K562 (cell line): ENCODE data around the gene CDK11B. TPM values are rescaled to one million over a fixed set of nuclear protein-coding genes. Genes with fewer than 3 reads are reported as not detected.

Source experiments
- ATAC-seq: fragments of 200-7000 bp; cut with Tn5 transposase; 3 replicates; pipeline ENCODE4 v1.9.1; 2020; ENCODE audit warnings: moderate library complexity
- BruUV-seq: library from RNA; stranded (reverse); fragments of 400-500 nt; replicated peaks from 2 replicates; lab custom pipeline; 2021; lab: Mats Ljungman, UMichigan
- CTCF ChIA-PET: fragments of 300-600 bp; formaldehyde crosslinking; extraction: SDS; loops from one replicate; lab custom pipeline; 2021; ENCODE audit warnings: low intra/inter-chr PET ratio; lab: Yijun Ruan, JAX
- POLR2A ChIA-PET: fragments of 300-600, 350-650 bp; sonication (Branson Sonifier 250); formaldehyde crosslinking; extraction: SDS; loops from one replicate; lab custom pipeline; 2021; ENCODE audit warnings: antibody characterized with exemption, inconsistent platforms; lab: Yijun Ruan, JAX
- DNase-seq, 4 experiments: peaks; one replicate each; pipeline versions ENCODE4 v3.0.0 to v3.0.0-alpha.2; 2011 to 2018; ENCODE audit warnings: low spot score in 3 of 4, mixed read lengths in 3 of 4; ENCODE audit errors: extremely low read depth in 1 of 4
- FAIRE-seq: peaks from 2 replicates; lab custom pipeline; 2011; peaks lifted over from hg19 to GRCh38; lab: Jason Lieb, UNC
- H2AFZ ChIP-seq: 2 replicates; pipeline ENCODE4 v1.6.0; 2011; ENCODE audit warnings: low read depth, low read length, control low read depth, inconsistent platforms
- H3K27ac ChIP-seq: fragments of 200-600 bp; 3 replicates; pipeline ENCODE4 v1.8.0; 2011; ENCODE audit warnings: low read depth, mild to moderate bottlenecking, control low read depth, inconsistent platforms, low read length, moderate library complexity, mixed read lengths; ENCODE audit errors: extremely low read depth
- H3K27me3 ChIP-seq, 2 experiments: fragments of 300-600 bp in 1 of 2; 2 replicates in 1 of 2; 3 replicates in 1 of 2; pipeline versions ENCODE4 v1.6.0 to v1.8.0; 2011; ENCODE audit warnings: inconsistent platforms in 2 of 2, low read length in 2 of 2, mild to moderate bottlenecking in 1 of 2, mixed read lengths in 1 of 2, moderate library complexity in 1 of 2; ENCODE audit not compliant: control insufficient read depth in 2 of 2, insufficient read depth in 2 of 2
- H3K36me3 ChIP-seq: fragments of 300-600 bp; 3 replicates; pipeline ENCODE4 v1.8.0; 2011; ENCODE audit warnings: mild to moderate bottlenecking, low read length, inconsistent platforms; ENCODE audit not compliant: control insufficient read depth, insufficient read depth
- H3K4me1 ChIP-seq, 2 experiments: fragments of 200-600 bp in 1 of 2; replicated peaks in 1 of 2; 2 replicates in 1 of 2; 3 replicates in 1 of 2; pipeline versions ENCODE4 v1.5.1 to v1.8.0; 2011; ENCODE audit warnings: inconsistent platforms in 2 of 2, low read length in 2 of 2, mild to moderate bottlenecking in 1 of 2, mixed read lengths in 1 of 2, moderate library complexity in 1 of 2; ENCODE audit not compliant: control insufficient read depth in 2 of 2, insufficient read depth in 2 of 2
- H3K4me2 ChIP-seq: 2 replicates; pipeline ENCODE4 v1.6.1; 2011; ENCODE audit warnings: low read length, control low read depth, inconsistent platforms, mixed read lengths; ENCODE audit not compliant: insufficient read depth
- H3K4me3 ChIP-seq: fragments of 200-600 bp; sonication (generic), shearing (Covaris generic); 2 replicates; pipeline ENCODE4 v1.5.1; 2016; ENCODE audit warnings: control low read depth, inconsistent platforms
- H3K79me2 ChIP-seq: fragments of 200-600 bp; 3 replicates; pipeline ENCODE4 v1.8.0; 2011; ENCODE audit warnings: low read length, inconsistent platforms; ENCODE audit not compliant: control insufficient read depth, insufficient read depth
- H3K9ac ChIP-seq, 2 experiments: 2 replicates each; pipeline versions ENCODE4 v1.6.0 to v1.6.1; 2011; ENCODE audit warnings: low read depth in 2 of 2, low read length in 2 of 2, control low read depth in 1 of 2, inconsistent platforms in 1 of 2, mild to moderate bottlenecking in 1 of 2, mixed read lengths in 1 of 2; ENCODE audit not compliant: insufficient read depth in 1 of 2
- H3K9me1 ChIP-seq: one replicate; pipeline ENCODE4 v1.6.0; 2011; ENCODE audit warnings: inconsistent platforms, mild to moderate bottlenecking, low read length, moderate library complexity; ENCODE audit not compliant: control insufficient read depth, insufficient read depth
- H3K9me3 ChIP-seq: replicated peaks from 2 replicates; pipeline ENCODE4 v1.5.1; 2011; ENCODE audit warnings: low read depth, low read length, inconsistent platforms; ENCODE audit not compliant: control insufficient read depth, insufficient read depth
- H4K20me1 ChIP-seq: replicated peaks from 2 replicates; pipeline ENCODE4 v1.6.1; 2011; ENCODE audit warnings: low read length, inconsistent platforms, mixed read lengths; ENCODE audit not compliant: control insufficient read depth, insufficient read depth
- C11orf30 ChIP-seq: fragments of 450-650 bp; IDR thresholded peaks from 2 replicates; pipeline ENCODE4 v1.6.1; 2016; ENCODE audit warnings: low read depth, mild to moderate bottlenecking
- RBFOX2 ChIP-seq: fragments of 200-400 bp; formaldehyde crosslinking; IDR thresholded peaks from 2 replicates; pipeline ENCODE4 v1.6.1; 2017; ENCODE audit warnings: low read depth, mild to moderate bottlenecking, low read length, moderate library complexity
- WGBS: fragments of 100-300 bp; shearing (Covaris generic); methylation state at CpG from one replicate; pipeline ENCODE4 v1.1.6; 2016; ENCODE audit warnings: low coverage, mixed read lengths; ENCODE audit not compliant: insufficient coverage; ENCODE audit errors: missing lambda C conversion rate; 5-methylcytosine and 5-hydroxymethylcytosine counted together
- in situ Hi-C: fragments of 300-500 bp; cut with MboI; formaldehyde crosslinking; loops from 4 replicates; pipeline ENCODE4 v1.15.0; 2018; ENCODE audit warnings: inconsistent platforms, mixed read lengths
- intact Hi-C: fragments of 100-400 bp; cut with micrococcal nuclease; formaldehyde crosslinking; loops from 2 replicates; pipeline ENCODE4 v1.14.2; 2022
- polyA plus RNA-seq, 8 experiments: library from polyadenylated mRNA; depleted of rRNA in 4 of 8; stranded (reverse) in 5 of 8; unstranded in 3 of 8; fragments of >200 nt; fragmentation: Nextera tagmentation in 2 of 8; fragmentation: Illumina TruSeq in 1 of 8; extraction: Ambion mirVana in 2 of 8; extraction: Trizol in 1 of 8; gene quantifications; 2 replicates each; pipeline versions ENCODE4 v1.2.1 to v1.2.3, GENCODE V29; 2011 to 2014; ENCODE audit warnings: inconsistent platforms in 1 of 8, missing spikeins in 1 of 8
- total RNA-seq, 7 experiments: library from RNA; depleted of rRNA in 6 of 7; stranded (reverse); fragments of >200 nt in 6 of 7; fragmentation: Illumina TruSeq in 2 of 7; extraction: Trizol in 2 of 7; gene quantifications; 2 replicates each; pipeline versions ENCODE4 v1.2.1 to v1.2.3, GENCODE V29; 2011 to 2021; ENCODE audit warnings: low replicate concordance in 1 of 7
- TF ChIP-seq, protein P1 (sequence below): sonication (generic); formaldehyde crosslinking; IDR thresholded peaks from 2 replicates; pipeline ENCODE4 v1.9.0; 2022; ENCODE audit warnings: mild to moderate bottlenecking, missing genetic modification reagents
- TF ChIP-seq, protein P2 (sequence below): sonication (generic); formaldehyde crosslinking; IDR thresholded peaks from 2 replicates; pipeline ENCODE4 v1.8.0; 2022; ENCODE audit warnings: mild to moderate bottlenecking, missing genetic modification reagents

The CDK11B gene
- total and polyA plus RNA-seq, 9 of the 15 experiments (the other 6 are each of a cell fraction or from before 2014, with no cell fraction given) = 2.8 to 52.2 (median 19.5) TPM

DNA sequence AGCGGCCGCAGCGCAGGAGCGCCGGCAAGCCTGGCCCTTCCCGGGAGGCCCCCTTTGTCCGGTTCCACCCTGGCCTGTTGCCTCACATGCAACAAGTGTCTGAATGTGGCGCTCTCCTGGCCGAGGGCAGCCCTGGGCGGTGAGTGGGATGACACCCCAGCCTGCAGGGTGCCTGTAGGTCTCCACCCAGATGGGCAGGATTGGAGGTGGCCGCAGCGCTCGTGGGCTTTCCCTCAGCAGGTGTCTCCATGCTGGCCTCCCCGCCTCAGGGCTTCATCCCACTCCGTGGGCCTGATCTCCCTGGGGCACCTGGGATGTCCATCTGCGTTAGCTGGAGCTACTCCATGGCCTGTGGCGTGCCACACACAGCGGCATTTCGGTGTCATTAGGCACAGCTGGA is 42.0 kb downstream of the CDK11B start:
- H3K4me1 ChIP-seq = peaks cover 13 to 80% of the 10 kb centered on the region in 2 experiments; a peak in 4 of 5 replicates
- no peak overlapping the region for H2AFZ ChIP-seq
- H3K4me3 ChIP-seq = peak overlapping the region; percentile 87
- DNase-seq = peak in 1 of 4 experiments; percentile 2
- peaks cover 31% of the 10 kb centered on the region for H3K79me2 ChIP-seq
- TF ChIP-seq C11orf30 = no peak
- TF ChIP-seq, protein P1, sequence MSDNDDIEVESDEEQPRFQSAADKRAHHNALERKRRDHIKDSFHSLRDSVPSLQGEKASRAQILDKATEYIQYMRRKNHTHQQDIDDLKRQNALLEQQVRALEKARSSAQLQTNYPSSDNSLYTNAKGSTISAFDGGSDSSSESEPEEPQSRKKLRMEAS (CRISPR knock-in tag) = 0 out of 2 replicates have a peak, but pooled peaks have one; percentile 25
- TF ChIP-seq RBFOX2 = peak; percentile 15; the same call in 1 of the 2 replicates
- TF ChIP-seq, protein P2, sequence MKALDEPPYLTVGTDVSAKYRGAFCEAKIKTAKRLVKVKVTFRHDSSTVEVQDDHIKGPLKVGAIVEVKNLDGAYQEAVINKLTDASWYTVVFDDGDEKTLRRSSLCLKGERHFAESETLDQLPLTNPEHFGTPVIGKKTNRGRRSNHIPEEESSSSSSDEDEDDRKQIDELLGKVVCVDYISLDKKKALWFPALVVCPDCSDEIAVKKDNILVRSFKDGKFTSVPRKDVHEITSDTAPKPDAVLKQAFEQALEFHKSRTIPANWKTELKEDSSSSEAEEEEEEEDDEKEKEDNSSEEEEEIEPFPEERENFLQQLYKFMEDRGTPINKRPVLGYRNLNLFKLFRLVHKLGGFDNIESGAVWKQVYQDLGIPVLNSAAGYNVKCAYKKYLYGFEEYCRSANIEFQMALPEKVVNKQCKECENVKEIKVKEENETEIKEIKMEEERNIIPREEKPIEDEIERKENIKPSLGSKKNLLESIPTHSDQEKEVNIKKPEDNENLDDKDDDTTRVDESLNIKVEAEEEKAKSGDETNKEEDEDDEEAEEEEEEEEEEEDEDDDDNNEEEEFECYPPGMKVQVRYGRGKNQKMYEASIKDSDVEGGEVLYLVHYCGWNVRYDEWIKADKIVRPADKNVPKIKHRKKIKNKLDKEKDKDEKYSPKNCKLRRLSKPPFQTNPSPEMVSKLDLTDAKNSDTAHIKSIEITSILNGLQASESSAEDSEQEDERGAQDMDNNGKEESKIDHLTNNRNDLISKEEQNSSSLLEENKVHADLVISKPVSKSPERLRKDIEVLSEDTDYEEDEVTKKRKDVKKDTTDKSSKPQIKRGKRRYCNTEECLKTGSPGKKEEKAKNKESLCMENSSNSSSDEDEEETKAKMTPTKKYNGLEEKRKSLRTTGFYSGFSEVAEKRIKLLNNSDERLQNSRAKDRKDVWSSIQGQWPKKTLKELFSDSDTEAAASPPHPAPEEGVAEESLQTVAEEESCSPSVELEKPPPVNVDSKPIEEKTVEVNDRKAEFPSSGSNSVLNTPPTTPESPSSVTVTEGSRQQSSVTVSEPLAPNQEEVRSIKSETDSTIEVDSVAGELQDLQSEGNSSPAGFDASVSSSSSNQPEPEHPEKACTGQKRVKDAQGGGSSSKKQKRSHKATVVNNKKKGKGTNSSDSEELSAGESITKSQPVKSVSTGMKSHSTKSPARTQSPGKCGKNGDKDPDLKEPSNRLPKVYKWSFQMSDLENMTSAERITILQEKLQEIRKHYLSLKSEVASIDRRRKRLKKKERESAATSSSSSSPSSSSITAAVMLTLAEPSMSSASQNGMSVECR (CRISPR knock-in tag) = 0 out of 2 replicates have a peak, but pooled peaks have one; percentile 18
- H3K4me2 ChIP-seq = peak overlapping the region; percentile 94
- no peaks in the 10 kb centered on the region for H3K9me3 ChIP-seq
- peaks cover 24% of the 10 kb centered on the region; the same call in 1 of the 2 replicates for H4K20me1 ChIP-seq
- peak overlapping the region; percentile 99 to 100; a peak in 3 of 4 replicates for H3K9ac ChIP-seq
- H3K27me3 ChIP-seq = no peaks in the 10 kb centered on the region
- no peak for FAIRE-seq
- ChIA-PET CTCF (no interaction called here), POLR2A (interaction anchor here (0.6 kb wide), 1 partner anchor 135 kb away, joined by 3 read pairs; no protein-coding TSS in a partner anchor)
- ATAC-seq = no peak
- intact Hi-C loops (no loop called here), in situ Hi-C loops (no loop called here)
- BruUV-seq = no TSS peak
- 83% methylated on average over 17 of the region's 19 CpGs for WGBS
- H3K36me3 ChIP-seq = peaks cover 9% of the 10 kb centered on the region; the same call in 2 of the 3 replicates
- H3K27ac ChIP-seq = no peak overlapping the region
- H3K9me1 ChIP-seq = no peaks in the 10 kb centered on the region
